Activated CD4-positive, alpha-beta T cell treated with anti-CD3 and anti-CD28 coated beads, Interleukin-2, amount 10 ng/mL, durations not matched to agents 24 days and 14 days (primary cell): Measurements from ENCODE around the gene SPAG16. TPM values are rescaled to one million over a fixed set of nuclear protein-coding genes. Genes with fewer than 3 reads are reported as not detected.

Source experiments
- DNase-seq: peaks from one replicate; pipeline ENCODE4 v3.0.0; 2022
- H3K27ac Mint-ChIP-seq: one replicate; pipeline ENCODE4 v1.8.0; 2022; ENCODE audit warnings: mild to moderate bottlenecking, mixed read lengths
- H3K27me3 Mint-ChIP-seq: one replicate; pipeline ENCODE4 v1.8.0; 2022; ENCODE audit warnings: mixed read lengths
- H3K36me3 Mint-ChIP-seq: one replicate; pipeline ENCODE4 v1.8.0; 2022; ENCODE audit warnings: low read depth, mild to moderate bottlenecking, mixed read lengths
- H3K4me1 Mint-ChIP-seq: one replicate; pipeline ENCODE4 v1.8.0; 2021; ENCODE audit warnings: mixed read lengths
- H3K4me3 Mint-ChIP-seq: one replicate; pipeline ENCODE4 v1.8.0; 2022; ENCODE audit warnings: mild to moderate bottlenecking, moderate library complexity, mixed read lengths
- H3K9me3 Mint-ChIP-seq: one replicate; pipeline ENCODE4 v1.8.0; 2021; ENCODE audit warnings: mixed read lengths
- intact Hi-C: fragments of 100-400 bp; cut with micrococcal nuclease; formaldehyde crosslinking; loops from one replicate; pipeline ENCODE4 v1.15.1; 2023
- total RNA-seq: library from RNA; stranded (reverse); gene quantifications from 2 replicates; pipeline ENCODE4 v1.2.3, GENCODE V29; 2022

Gene SPAG16
- total RNA-seq, 1 donor from 2014 or later, result 7.2 TPM

- Mint-ChIP-seq H3K4me3 (no peak overlapping the region), H3K9me3 (no peaks in the 10 kb centered on the region), H3K36me3 (no peaks in the 10 kb centered on the region), H3K27ac (no peak overlapping the region), H3K27me3 (no peaks in the 10 kb centered on the region), H3K4me1 (no peaks in the 10 kb centered on the region)
- DNase-seq, result no peak
- intact Hi-C loops, result no loop called here
Measured at GRCh38 chr2:213757525-213757924, 473.3 kb downstream of the SPAG16 start.

DNA sequence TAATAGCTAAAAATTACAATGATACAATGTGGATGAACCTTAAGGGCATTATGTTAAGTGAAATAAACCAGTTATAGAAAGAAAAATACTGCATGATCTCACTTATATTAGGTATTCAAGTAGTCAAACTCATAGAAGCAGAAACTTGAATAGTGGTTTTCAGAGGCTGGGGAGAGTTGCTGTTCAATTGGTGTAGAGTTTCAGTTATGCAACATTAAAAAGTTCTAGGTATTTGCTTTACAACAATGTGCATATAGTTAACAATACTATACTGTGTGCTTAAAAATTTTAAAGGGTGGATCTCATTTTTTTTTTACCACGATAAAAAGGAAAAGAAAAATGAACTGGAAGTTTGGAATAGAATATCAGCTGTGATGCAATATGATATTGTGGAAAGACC, 479.1 kb downstream of the SPAG16 start:
- H3K4me3 Mint-ChIP-seq, result no peak overlapping the region
- no peaks in the 10 kb centered on the region for H3K4me1 Mint-ChIP-seq
- intact Hi-C loops, result no loop called here
- H3K27ac Mint-ChIP-seq, result no peak overlapping the region
- no peaks in the 10 kb centered on the region for H3K27me3 Mint-ChIP-seq
- no peak for DNase-seq
- H3K9me3 Mint-ChIP-seq, result no peaks in the 10 kb centered on the region
- H3K36me3 Mint-ChIP-seq, result no peaks in the 10 kb centered on the region

GRCh38 chr2:213763963-213764362, 479.7 kb downstream of the SPAG16 start:
- no peak overlapping the region for H3K4me3 Mint-ChIP-seq
- H3K4me1 Mint-ChIP-seq, result no peaks in the 10 kb centered on the region
- no peaks in the 10 kb centered on the region for H3K36me3 Mint-ChIP-seq
- H3K27me3 Mint-ChIP-seq, result no peaks in the 10 kb centered on the region
- no peak for DNase-seq
- intact Hi-C loops, result no loop called here
- H3K27ac Mint-ChIP-seq, result no peak overlapping the region
- H3K9me3 Mint-ChIP-seq, result no peaks in the 10 kb centered on the region

GRCh38 chr2:213764849-213765248, 480.6 kb downstream of the SPAG16 start:
- no peak for DNase-seq
- Mint-ChIP-seq H3K4me3 (no peak overlapping the region), H3K27ac (no peak overlapping the region), H3K36me3 (no peaks in the 10 kb centered on the region), H3K27me3 (no peaks in the 10 kb centered on the region), H3K9me3 (no peaks in the 10 kb centered on the region), H3K4me1 (no peaks in the 10 kb centered on the region)
- intact Hi-C loops, result no loop called here

DNA sequence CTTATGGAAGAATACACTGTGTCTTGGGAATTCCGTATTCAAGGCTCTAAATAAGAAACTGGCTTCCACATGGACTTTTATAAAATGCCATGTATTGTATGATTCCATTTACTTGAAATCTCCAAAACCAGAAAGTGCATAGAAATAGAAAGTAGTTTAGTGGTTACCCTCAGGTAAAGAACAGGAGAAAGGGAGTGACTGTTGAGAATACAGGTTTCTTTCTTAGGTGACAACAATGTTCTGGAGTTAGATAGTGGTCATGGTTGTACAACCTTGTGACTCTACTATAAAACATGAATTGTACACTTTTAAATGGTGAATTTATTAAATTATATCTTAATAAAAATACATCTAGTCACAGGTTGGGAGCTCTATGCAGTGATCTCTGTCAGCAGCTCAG, 481.8 kb downstream of the SPAG16 start:
- intact Hi-C loops, result no loop called here
- H3K27me3 Mint-ChIP-seq, result no peaks in the 10 kb centered on the region

GRCh38 chr2:213766465-213766901, 482.2 kb downstream of the SPAG16 start:
- no peaks in the 10 kb centered on the region for H3K27me3 Mint-ChIP-seq
- H3K4me1 Mint-ChIP-seq, result no peaks in the 10 kb centered on the region
- intact Hi-C loops, result no loop called here
- H3K9me3 Mint-ChIP-seq, result no peaks in the 10 kb centered on the region
- no peak overlapping the region for H3K4me3 Mint-ChIP-seq
- H3K27ac Mint-ChIP-seq, result no peak overlapping the region
- no peak for DNase-seq
- H3K36me3 Mint-ChIP-seq, result no peaks in the 10 kb centered on the region

More for the DNA sequence above, 481.8 kb downstream of the SPAG16 start:
- Mint-ChIP-seq H3K4me1 (no peaks in the 10 kb centered on the region), H3K4me3 (no peak overlapping the region), H3K9me3 (no peaks in the 10 kb centered on the region), H3K36me3 (no peaks in the 10 kb centered on the region), H3K27ac (no peak overlapping the region)
- DNase-seq, result no peak

- Mint-ChIP-seq H3K36me3 (no peaks in the 10 kb centered on the region), H3K27me3 (no peaks in the 10 kb centered on the region), H3K9me3 (no peaks in the 10 kb centered on the region), H3K27ac (no peak overlapping the region), H3K4me3 (no peak overlapping the region), H3K4me1 (no peaks in the 10 kb centered on the region)
- DNase-seq, result no peak
- intact Hi-C loops, result no loop called here
Measured at GRCh38 chr2:213787869-213788268, 503.6 kb downstream of the SPAG16 start.

GRCh38 chr2:213789940-213790339, 505.7 kb downstream of the SPAG16 start:
- intact Hi-C loops, result no loop called here
- no peak overlapping the region for H3K27ac Mint-ChIP-seq
- no peak for DNase-seq
- no peaks in the 10 kb centered on the region for H3K9me3 Mint-ChIP-seq
- H3K4me1 Mint-ChIP-seq, result no peaks in the 10 kb centered on the region
- no peaks in the 10 kb centered on the region for H3K27me3 Mint-ChIP-seq
- H3K4me3 Mint-ChIP-seq, result no peak overlapping the region
- H3K36me3 Mint-ChIP-seq, result no peaks in the 10 kb centered on the region

GRCh38 chr2:213792045-213792444, 507.8 kb downstream of the SPAG16 start:
- Mint-ChIP-seq H3K27me3 (no peaks in the 10 kb centered on the region), H3K9me3 (no peaks in the 10 kb centered on the region), H3K4me1 (no peaks in the 10 kb centered on the region), H3K4me3 (no peak overlapping the region), H3K36me3 (no peaks in the 10 kb centered on the region), H3K27ac (no peak overlapping the region)
- intact Hi-C loops, result no loop called here
- DNase-seq, result no peak

DNA sequence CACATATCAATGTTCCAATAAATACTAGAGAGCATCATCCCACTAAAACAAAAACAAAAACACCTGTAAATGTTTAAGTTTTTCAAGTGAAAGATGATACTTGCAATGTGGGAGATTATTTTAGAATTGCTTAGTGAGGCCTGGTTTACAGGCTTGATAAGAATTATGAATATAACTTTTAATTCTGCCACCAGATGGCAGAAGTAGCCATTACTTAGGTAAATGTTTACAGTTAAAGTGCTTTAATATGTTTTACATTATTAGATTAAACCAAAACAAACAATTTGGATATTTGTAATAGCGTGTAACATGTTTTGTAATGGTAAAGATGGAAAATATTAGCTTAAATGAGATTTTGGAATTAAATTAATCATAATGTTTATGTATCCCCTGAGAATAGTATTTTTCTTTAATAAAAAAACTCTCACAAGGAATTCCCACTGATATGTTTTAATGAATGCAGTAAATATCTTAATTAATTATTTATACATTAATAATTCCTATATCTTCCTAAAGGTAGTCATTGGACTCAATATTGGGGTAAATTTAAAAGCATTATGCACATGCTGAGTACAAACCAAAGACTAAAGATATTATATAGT, 522.0 kb downstream of the SPAG16 start:
- intact Hi-C loops, result loop anchor here (5.0 kb wide), 1 partner anchor 1466 kb away; no protein-coding TSS in a partner anchor

GRCh38 chr2:213816583-213816982, 532.3 kb downstream of the SPAG16 start:
- Mint-ChIP-seq H3K4me3 (no peak overlapping the region), H3K27me3 (no peaks in the 10 kb centered on the region), H3K27ac (no peak overlapping the region), H3K4me1 (no peaks in the 10 kb centered on the region), H3K9me3 (no peaks in the 10 kb centered on the region), H3K36me3 (no peaks in the 10 kb centered on the region)
- intact Hi-C loops, result no loop called here
- DNase-seq, result no peak

More for the DNA sequence above, 522.0 kb downstream of the SPAG16 start:
- Mint-ChIP-seq H3K9me3 (no peaks in the 10 kb centered on the region), H3K4me1 (no peaks in the 10 kb centered on the region), H3K4me3 (no peak overlapping the region), H3K27me3 (no peaks in the 10 kb centered on the region), H3K27ac (no peak overlapping the region), H3K36me3 (no peaks in the 10 kb centered on the region)
- DNase-seq, result no peak

GRCh38 chr2:213818436-213818835, 534.2 kb downstream of the SPAG16 start:
- H3K36me3 Mint-ChIP-seq, result no peaks in the 10 kb centered on the region
- no peaks in the 10 kb centered on the region for H3K9me3 Mint-ChIP-seq
- H3K27ac Mint-ChIP-seq, result no peak overlapping the region
- H3K27me3 Mint-ChIP-seq, result no peaks in the 10 kb centered on the region
- no peaks in the 10 kb centered on the region for H3K4me1 Mint-ChIP-seq
- intact Hi-C loops, result no loop called here
- H3K4me3 Mint-ChIP-seq, result no peak overlapping the region
- DNase-seq, result no peak

- Mint-ChIP-seq H3K9me3 (no peaks in the 10 kb centered on the region), H3K27me3 (no peaks in the 10 kb centered on the region), H3K27ac (no peak overlapping the region), H3K36me3 (no peaks in the 10 kb centered on the region), H3K4me1 (no peaks in the 10 kb centered on the region), H3K4me3 (no peak overlapping the region)
- intact Hi-C loops, result no loop called here
- DNase-seq, result no peak
Measured at GRCh38 chr2:213834331-213834730, 550.1 kb downstream of the SPAG16 start.

DNA sequence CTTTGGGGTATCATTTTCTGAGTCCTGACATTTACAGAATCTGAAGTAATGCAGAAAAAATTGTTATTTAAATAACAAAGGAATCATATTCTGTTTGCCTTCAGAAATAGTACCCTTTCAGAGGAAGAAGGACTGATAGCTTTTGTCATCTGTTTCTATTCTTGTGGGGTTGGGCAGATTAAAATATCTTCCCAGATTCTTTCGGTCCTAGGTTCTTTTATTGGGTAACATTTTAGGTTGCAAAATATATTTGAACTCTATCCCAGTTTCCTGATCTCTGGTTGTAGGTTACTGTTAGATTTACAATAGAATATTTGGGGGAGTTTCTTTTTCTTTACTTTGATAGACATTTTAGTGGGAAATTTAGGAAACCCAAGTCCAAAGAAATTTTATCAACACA, 550.5 kb downstream of the SPAG16 start:
- Mint-ChIP-seq H3K4me3 (no peak overlapping the region), H3K27me3 (no peaks in the 10 kb centered on the region), H3K4me1 (no peaks in the 10 kb centered on the region), H3K36me3 (no peaks in the 10 kb centered on the region), H3K9me3 (no peaks in the 10 kb centered on the region), H3K27ac (no peak overlapping the region)
- no peak for DNase-seq
- intact Hi-C loops, result no loop called here

- no peak for DNase-seq
- H3K27ac Mint-ChIP-seq, result no peak overlapping the region
- no peaks in the 10 kb centered on the region for H3K9me3 Mint-ChIP-seq
- no peaks in the 10 kb centered on the region for H3K27me3 Mint-ChIP-seq
- intact Hi-C loops, result no loop called here
- no peaks in the 10 kb centered on the region for H3K4me1 Mint-ChIP-seq
- no peak overlapping the region for H3K4me3 Mint-ChIP-seq
- no peaks in the 10 kb centered on the region for H3K36me3 Mint-ChIP-seq
Measured at GRCh38 chr2:213846856-213847255, 562.6 kb downstream of the SPAG16 start.
